GM21526 (cell line): ENCODE results near the gene TECPR2.
A peak's percentile ranks its signal among the peaks of the same experiment; 100 is the strongest.

Experiments used
- ATAC-seq: cut with Tn5 transposase; IDR thresholded peaks from one replicate; pipeline ENCODE4 v1.9.1; 2021; ENCODE audit warnings: moderate library complexity; ENCODE audit not compliant: unreplicated experiment, low FRiP score

Gene TECPR2

DNA sequence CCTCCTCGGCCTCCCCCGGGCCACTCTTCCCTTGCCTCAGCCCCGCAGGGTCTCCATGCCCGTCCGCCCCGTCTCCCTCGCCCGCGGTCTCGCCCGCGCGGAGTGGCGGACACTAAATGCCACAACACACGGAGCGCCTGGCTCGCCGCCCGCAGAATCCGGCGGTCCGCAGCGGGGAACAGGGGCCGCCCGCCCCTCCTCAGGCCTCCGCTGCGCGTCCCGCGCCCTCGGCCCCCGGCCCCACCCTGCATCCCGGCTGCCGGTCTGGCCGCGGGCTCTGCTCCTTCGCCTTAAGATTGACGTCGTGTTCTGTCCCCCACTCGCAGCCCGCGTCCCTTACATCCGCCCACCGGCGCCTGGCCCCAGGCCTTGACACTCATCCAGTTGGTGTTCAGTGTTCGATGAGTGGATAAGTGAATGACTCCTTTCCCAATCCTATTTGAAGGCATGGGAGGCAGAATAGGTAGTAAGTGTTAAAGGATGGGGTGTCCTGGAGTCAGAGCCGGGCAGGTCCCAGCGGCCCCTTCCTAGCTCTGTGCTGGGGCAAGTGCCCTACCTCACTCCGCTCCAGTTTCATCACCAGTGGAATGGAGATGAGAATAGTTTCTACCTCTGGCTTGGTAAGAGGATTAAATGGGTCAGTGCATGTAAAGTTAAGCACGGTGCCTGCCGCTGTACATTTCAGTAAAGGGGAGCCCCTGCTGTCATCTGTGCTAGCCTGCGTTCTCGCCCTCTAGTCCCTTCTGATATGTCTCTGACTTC lies 622 bp downstream of the TECPR2 start:
- ATAC-seq: peak; percentile 10

DNA sequence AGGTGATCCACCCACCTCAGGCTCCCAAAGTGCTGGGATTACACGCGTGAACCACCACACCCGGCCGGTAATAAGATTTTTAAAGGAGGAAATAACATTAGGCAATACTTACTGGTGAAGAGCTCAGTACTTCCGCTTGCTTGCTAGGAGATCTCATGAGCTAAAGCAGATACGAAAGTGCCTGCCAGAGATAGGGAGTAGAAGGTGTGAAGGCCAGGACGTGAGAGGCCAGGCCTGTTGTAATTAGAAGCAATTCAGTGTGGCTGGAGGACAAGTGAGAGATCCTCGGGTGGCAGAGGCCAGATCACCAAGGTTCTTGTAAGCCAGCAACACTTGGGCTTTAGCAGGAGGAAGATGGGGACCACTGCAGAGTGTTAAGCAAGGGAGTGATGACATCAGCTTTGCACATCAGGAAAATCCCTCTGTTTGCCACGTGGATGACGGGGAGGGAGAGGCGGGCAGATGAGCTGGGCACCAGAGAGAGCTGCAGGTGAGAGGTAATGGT lies 7.6 kb downstream of the TECPR2 start:
- no peak for ATAC-seq

DNA sequence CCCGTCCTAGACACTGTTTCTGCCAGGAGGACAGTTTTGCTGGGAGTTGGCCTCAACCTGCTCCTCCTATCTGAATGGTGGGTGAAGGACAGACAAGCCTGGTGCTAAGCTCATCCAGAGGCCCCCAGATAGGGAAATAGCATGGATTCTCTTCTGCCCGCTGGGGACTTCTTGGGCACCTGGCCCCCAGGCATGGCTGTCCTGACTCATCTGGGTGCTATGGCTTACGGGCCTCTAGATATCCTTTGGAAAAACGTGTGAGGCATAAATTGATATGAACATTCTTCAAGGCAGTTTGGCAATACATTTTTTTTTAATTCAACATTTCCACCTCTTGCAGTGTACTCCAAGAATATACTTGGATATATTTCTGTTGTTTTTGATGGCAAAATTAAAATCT lies 8.6 kb downstream of the TECPR2 start:
- ATAC-seq: no peak

DNA sequence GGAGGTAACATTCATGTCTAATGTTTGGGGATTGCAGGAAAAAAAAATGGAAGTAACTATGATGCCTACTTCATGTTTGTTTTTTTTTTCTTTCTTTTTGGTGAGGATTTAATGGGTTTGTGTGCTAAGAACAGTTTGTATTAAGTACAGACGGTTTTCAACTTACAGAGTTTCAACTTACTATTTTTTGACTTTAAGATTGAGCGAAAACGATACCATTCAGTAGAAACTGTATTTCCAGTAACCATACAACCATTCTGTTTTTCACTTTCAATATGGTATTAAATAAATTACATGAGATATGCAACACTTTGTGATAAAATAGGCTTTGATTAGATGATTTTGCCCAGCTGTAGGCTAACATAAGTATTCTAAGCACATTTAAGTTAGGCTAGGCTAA lies 10.4 kb downstream of the TECPR2 start:
- ATAC-seq: no peak

DNA sequence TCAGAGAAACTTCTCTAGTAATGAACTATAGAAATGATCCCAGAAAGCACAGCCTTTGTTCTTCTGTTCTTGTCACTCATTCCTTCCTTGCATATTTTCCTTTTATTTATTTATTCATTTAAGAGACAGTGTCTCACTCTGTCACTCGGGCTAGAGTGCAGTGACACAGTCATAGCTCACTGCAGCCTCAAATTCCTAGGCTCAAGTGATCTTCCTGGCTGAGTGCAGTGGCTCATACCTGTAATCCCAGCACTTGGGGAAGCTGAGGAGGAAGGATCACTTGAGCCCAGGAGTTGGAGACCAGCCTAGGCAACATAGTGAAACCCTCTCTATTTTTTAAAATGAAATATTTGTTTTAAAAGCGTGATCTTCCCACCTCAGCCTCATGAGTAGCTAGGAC lies 11.5 kb downstream of the TECPR2 start:
- no peak for ATAC-seq

DNA sequence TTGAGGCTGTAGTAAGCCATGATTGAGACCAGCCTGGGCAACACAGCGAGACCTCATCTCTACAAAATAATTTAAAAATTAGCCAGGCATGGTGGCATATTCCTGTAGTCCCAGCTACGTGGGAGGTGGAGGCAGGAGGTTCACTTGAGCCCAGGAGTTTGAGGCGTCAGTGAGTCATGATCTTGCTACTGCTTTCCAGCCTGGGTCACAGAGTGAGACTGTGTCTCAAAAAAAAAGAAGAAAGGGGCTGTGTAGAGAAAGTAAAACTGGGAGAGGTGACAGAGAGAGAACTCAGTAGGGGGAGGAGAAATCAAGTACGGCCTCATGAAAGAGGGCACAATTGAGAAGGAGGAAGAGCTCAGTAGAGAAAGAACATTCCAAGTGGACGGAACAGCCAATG lies 12.4 kb downstream of the TECPR2 start:
- no peak for ATAC-seq

DNA sequence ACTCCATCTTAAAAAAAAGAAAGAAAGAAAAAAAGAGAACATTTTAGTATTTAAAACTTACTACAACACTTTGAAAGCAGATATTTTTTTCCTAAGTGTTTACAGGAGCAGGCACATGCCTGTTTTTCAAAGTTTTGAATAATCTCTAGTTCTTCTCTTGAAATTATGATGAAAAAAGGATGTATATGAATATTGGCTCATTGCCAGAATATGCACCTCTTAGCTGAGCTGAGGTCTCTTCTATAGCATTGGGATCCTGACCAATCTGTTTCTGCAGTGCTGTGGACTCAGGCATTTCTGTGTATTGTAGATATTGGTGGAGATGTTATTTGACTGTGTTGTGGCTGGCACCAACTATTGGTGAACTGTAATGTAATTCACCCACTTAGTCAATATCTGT lies 15.0 kb downstream of the TECPR2 start:
- ATAC-seq: no peak

DNA sequence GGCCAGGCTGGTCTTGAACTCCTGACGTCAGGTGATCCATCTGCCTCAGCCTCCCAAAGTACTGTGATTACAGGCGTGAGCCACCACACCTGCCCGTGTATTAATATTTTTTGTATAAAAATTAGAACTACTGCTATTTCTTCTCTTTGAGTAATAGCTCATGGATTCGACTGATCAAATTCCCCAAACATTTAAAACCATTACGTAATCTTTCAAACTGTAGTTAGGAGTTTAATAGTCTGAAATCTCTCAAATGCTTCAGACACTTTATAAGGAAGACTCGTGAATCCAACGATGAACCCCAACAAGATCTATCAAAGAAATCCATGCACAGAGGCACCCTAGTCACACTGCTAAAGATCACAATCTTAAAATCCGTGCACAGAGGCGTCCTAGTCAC lies 16.1 kb downstream of the TECPR2 start:
- no peak for ATAC-seq

DNA sequence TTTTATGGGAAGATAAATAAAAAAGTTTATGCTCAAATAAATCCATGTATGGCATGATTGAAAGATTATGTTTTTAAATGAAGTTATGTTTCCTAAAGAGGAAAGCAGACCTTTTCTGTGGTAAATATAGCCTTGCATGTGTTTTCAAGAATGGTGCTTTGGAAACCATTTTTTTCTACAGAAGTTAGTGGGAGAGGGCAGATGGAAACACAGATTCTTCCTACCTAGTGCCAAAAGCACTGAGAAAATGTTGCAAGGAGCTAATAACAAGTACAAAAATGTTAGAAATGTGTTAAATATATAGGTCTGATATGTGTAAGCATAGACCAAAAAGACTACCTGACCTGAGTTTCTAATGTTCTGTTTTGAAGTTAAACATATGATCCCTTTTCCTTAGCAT lies 24.3 kb downstream of the TECPR2 start:
- no peak for ATAC-seq

DNA sequence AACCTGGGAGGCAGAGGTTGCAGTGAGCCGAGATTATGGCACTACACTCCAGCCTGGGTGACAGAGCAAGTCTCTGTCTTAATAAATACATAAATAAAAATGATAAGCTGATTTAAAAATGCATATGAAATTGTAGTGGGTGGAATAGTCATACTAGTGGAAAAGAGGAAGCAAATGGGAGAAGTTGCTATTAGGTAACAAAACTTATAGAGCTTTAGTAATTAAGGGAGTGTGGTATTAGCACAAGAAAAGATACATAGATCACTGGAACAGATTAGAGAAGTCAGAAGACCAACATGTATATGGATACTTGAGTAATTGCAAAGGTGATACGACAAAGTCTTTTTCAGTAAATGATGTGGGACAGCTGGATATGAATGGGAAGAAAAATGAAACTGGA lies 26.5 kb downstream of the TECPR2 start:
- no peak for ATAC-seq

DNA sequence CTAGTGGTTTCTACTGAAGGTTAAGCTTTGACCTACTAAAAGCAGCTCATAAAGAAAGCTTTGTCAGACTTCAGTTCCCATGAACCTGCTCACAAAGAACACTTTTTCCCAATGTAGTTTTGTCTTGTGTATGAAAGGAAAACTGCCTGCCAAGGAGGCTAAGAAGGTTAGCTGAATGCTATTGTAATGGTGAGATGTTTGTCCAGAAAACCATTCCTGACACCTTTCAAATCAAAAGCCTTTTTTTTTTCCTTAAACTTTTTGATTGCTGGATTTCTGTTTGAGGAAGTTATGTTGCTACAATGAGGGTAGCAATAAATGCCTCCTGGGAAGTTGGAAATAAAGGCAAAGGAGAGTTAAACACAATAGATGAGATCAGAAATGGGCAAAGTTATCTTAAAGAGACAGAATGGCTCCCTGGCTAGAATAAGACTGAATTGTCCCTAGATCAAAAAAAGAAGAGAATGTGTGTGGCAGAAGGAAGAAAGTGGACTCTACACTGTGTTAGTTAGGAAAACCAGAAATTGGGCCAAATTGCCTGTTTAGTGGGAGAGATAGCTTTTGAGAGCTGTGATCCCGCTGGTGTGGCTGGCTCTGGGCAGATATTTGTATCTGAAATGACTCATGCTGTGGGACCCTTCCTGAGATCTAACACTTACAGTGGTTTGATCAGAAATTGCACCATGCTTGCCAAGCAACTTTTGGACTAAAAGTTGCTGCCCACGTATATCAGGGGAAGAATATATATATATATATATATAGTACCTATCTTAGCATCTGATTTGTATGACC lies 27.5 kb downstream of the TECPR2 start:
- no peak for ATAC-seq

DNA sequence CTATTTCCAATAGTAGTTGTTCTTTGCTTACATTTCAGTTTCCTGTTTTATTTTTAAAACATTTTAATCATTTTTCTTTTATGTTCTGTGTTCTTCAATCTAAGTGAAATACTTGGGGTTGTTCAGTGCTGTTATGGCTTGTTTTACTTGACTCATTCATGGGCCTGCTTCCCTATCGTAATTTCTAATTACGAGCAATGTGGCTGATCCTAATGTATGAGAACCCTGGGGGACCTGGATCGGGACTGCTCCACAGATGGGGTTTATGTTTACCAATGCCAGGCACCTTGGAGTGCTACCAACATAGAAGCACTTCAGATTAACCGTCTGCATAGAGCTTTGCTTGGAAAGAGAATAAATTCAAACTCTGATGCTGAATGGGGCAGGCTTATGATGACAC lies 29.8 kb downstream of the TECPR2 start:
- ATAC-seq: no peak

DNA sequence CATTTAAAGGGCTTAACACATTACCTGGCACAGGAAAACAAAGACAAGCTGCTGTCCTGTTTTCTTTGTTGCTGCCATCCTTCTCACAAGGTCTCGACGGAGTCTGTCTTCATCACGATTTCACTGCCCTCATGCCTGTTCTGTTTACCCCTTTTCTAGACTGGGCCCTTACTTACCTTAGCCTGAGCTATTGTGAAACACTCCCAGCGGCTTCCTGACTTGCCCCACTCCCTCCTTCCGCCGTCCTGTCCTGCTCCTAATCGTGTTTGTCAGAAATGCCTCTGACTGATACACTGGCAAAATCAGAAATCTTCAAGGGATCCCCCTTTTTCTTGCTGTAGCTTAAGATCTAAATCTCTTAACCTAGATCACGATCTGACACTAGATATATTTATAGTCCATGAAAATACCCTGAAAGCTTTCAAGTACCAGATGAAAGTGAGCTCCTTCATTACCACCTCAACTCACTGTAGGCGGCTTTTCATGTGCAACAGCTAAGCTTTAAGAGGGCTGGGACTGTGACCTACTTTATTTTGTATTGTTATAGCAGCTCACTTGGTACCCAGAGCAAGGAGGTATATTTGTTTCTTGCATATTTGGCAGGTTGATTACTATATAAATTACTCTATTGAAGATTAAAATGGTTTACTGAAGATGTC lies 32.1 kb downstream of the TECPR2 start:
- ATAC-seq: no peak

DNA sequence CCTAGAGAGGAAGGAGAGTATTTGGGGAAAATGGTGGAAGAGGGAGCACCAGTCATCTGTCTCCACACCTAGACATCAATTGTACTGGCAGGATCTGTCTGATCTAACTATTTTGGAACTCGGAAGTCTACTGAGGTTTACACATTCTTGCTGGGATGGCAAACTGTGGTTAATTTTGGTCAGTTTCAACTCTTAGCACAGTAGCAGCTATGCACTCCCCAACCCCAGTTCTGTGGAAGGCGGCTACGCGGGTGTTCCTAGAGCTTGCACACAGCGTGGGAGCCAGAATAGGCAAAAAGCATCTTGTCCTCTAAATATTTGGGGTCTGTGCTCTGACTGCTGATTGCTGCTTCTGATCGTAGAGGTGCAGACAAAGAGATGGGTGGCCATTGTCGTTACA lies 33.8 kb downstream of the TECPR2 start:
- ATAC-seq: no peak

DNA sequence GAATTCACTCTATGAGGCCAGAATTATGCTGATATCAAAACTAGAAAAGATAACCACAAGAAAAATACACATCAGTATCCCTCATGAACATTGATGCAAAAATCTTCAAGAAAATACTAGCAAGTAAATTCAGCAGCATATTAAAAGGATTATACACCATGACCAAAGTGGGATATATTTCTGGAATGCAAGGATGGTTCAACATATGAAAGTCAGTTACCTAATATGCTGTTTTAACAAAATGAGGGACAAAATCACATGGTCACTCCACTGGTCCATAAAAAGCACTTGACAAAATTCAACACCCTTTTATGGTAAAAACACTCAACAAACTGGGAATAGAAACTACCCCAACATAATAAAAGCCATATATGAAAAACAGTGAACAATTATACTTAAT lies 40.3 kb downstream of the TECPR2 start:
- ATAC-seq: no peak

DNA sequence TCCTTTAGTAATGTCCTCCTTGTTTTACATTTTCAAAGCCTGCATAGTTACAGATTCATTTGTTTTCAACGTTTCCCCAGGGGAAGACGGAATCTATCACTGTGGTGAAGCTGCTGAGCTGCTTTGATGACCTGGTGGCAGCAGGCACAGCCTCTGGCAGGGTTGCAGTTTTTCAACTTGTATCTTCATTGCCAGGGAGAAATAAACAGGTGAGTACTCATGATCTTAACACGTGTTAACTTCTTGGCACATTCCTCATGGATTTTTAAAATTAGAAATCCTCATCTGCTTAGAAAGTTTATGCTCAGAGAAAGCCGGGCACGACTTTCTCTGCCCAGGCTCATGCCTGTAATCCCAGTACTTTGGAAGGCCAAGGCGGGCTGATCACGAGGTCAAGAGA lies 44.5 kb downstream of the TECPR2 start:
- no peak for ATAC-seq

DNA sequence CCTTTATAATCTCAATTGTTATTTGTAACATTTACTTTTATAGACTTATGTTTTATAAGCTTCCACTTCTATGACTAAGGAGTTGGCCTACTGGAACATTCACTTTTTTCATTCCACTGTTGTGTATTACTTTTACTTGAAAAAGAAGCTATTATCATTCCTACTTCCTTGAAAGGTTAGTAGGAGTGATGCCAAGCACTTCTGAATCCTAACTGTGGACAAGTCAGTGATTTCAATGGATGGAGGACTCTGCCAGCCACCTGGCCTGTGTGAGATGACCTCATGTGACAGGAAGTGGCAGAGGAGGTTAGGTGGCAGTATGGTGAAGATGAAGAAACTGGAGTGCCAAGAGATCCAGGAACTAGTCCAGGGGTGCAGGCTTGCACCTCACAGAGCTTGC lies 46.0 kb downstream of the TECPR2 start:
- ATAC-seq: no peak

DNA sequence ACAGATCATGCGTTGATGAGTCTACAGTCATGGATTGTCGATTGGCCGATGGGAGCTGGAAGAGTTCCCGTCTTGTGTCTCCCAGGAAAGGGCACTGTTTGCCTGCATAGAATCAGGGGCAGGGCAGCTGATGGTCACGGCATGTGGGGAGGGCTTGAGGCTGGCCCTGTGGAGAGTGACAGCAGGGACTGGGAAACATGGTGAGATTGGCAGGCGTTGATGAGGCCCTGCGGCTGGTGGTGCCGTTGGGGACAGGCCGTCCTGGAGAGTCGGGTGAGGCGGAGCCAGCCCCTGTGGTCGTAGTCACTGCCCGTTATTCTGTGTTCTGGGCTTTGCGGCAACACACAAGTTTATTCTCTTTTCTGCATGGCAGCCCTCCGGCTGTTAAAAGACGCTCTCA lies 52.9 kb downstream of the TECPR2 start:
- ATAC-seq: no peak

DNA sequence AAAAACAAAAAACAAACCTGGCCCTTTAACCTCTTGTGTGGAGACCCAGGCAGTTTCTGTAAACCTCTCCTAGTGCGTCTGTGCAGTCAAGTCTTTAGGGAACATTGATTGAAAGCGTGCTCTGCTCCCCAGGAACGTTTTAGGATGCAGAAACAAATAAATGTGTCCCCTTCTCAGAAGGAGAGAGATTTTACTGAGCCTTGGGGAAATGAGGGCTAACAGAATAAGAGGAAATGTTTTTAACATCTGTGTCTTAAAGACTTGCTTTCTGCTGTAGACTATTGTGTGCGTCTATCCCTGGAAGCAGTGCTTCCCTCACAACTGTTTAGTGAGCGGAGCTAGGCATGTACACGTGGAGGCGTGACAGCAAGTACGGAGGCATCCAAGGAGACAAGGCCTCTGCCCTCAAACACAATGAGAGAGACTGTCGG lies 54.3 kb downstream of the TECPR2 start:
- ATAC-seq: no peak

DNA sequence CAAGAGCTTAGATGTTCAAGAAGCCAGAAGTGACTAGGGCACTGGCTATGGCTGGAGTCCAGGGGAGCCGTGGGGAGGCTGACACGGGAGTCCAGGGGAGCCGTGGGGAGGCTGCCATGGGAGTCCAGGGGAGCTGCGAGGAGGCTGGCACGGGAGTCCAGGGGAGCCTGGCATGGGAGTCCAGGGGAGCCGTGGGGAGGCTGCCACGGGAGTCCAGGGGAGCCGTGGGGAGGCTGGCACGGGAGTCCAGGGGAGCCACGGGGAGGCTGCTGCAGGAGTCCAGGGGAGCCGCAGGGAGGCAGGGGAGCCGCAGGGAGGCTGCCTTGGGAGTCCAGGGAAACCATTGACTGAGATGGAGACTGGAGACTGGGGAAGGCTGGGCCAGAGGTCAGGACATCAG lies 54.9 kb downstream of the TECPR2 start:
- no peak for ATAC-seq

DNA sequence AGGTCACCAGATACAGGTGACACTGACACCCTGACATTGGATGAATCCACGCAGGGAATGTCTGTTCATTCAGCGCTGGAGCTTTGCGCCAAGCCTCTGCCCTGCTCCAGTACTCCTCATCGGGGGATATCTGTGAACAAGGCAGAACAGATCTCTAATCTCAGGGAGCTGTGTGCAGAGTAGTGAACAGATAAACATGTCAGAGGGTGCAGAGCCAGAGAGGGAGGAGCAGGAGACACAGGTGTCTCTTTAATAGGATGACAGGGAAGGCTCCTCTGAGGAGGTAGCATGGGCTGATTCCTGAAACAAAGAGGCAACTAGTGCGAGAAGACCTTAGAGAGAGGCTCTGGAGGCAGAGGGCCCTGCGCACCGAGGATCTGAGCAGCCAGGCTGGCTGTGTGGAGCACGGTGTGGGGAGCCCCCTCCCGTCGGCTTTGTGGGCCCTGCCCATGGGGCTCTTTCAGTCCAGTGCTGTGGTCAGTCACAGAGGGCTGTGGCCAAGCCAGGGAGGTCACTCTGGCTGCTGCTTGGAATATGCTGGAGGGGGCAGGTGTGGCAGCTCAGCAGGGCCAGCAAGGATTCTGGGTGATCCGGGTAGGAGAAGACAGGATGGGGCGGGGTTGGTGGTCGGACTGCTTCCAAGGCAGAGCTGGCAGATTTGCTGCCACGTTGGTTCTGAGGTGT lies 55.6 kb downstream of the TECPR2 start:
- ATAC-seq: no peak
